Activated T-helper 1 cell treated with anti-CD3 and anti-CD28 coated beads, Interleukin-12 subunit alpha, Interleukin-12 subunit beta, Interleukin-2, Interleukin-4 antibody, amounts not matched to agents 30 ng/mL and 10 ng/mL and 1 ng/mL, durations not matched to agents 14 hours and 24 hours and 36 hours (primary cell): ENCODE data around the gene DCDC2C. TPM values are rescaled to one million over a fixed set of nuclear protein-coding genes. Genes with fewer than 3 reads are reported as not detected.

Experiments used
- DNase-seq: peaks from one replicate; pipeline ENCODE4 v3.0.0; 2021; ENCODE audit warnings: low spot score
- H3K27ac Mint-ChIP-seq: one replicate; pipeline ENCODE4 v1.8.0; 2021; ENCODE audit warnings: mild to moderate bottlenecking, mixed read lengths
- H3K27me3 Mint-ChIP-seq: one replicate; pipeline ENCODE4 v1.8.0; 2022; ENCODE audit warnings: mild to moderate bottlenecking, moderate library complexity, mixed read lengths; ENCODE audit not compliant: insufficient read depth
- H3K36me3 Mint-ChIP-seq: one replicate; pipeline ENCODE4 v1.8.0; 2021; ENCODE audit warnings: low read depth, mixed read lengths
- H3K4me1 Mint-ChIP-seq: one replicate; pipeline ENCODE4 v1.8.0; 2021; ENCODE audit warnings: low read depth, mixed read lengths
- H3K4me3 Mint-ChIP-seq: one replicate; pipeline ENCODE4 v1.8.0; 2021; ENCODE audit warnings: mild to moderate bottlenecking, moderate library complexity, mixed read lengths
- H3K9me3 Mint-ChIP-seq: one replicate; pipeline ENCODE4 v1.8.0; 2021; ENCODE audit warnings: mixed read lengths
- intact Hi-C: fragments of 100-400 bp; cut with micrococcal nuclease; formaldehyde crosslinking; loops from one replicate; pipeline ENCODE4 v1.15.1; 2024
- total RNA-seq: library from RNA; stranded (reverse); gene quantifications from 2 replicates; pipeline ENCODE4 v1.2.3, GENCODE V29; 2022

Gene DCDC2C
- total RNA-seq, 1 donor from 2014 or later, result not detected

GRCh38 chr2:3664925-3665324, 38.5 kb upstream of the DCDC2C start:
- H3K9me3 Mint-ChIP-seq, result no peaks in the 10 kb centered on the region
- peaks cover 9% of the 10 kb centered on the region for H3K4me1 Mint-ChIP-seq
- intact Hi-C loops, result no loop called here
- no peak overlapping the region for H3K4me3 Mint-ChIP-seq
- no peak overlapping the region for H3K27ac Mint-ChIP-seq
- no peaks in the 10 kb centered on the region for H3K27me3 Mint-ChIP-seq
- no peak for DNase-seq
- no peaks in the 10 kb centered on the region for H3K36me3 Mint-ChIP-seq

- H3K4me3 Mint-ChIP-seq, result no peak overlapping the region
- no peaks in the 10 kb centered on the region for H3K27me3 Mint-ChIP-seq
- intact Hi-C loops, result no loop called here
- no peak for DNase-seq
- no peaks in the 10 kb centered on the region for H3K4me1 Mint-ChIP-seq
- H3K27ac Mint-ChIP-seq, result no peak overlapping the region
- no peaks in the 10 kb centered on the region for H3K9me3 Mint-ChIP-seq
- no peaks in the 10 kb centered on the region for H3K36me3 Mint-ChIP-seq
Measured at GRCh38 chr2:3665886-3666612, 37.3 kb upstream of the DCDC2C start.

- intact Hi-C loops, result no loop called here
- Mint-ChIP-seq H3K36me3 (no peaks in the 10 kb centered on the region), H3K4me1 (no peaks in the 10 kb centered on the region), H3K27ac (no peak overlapping the region), H3K27me3 (no peaks in the 10 kb centered on the region), H3K4me3 (no peak overlapping the region), H3K9me3 (no peaks in the 10 kb centered on the region)
- no peak for DNase-seq
Measured at GRCh38 chr2:3666613-3666975, 36.8 kb upstream of the DCDC2C start.

GRCh38 chr2:3667151-3667631, 36.2 kb upstream of the DCDC2C start:
- Mint-ChIP-seq H3K27ac (no peak overlapping the region), H3K36me3 (no peaks in the 10 kb centered on the region), H3K4me3 (no peak overlapping the region), H3K9me3 (no peaks in the 10 kb centered on the region), H3K27me3 (no peaks in the 10 kb centered on the region), H3K4me1 (no peaks in the 10 kb centered on the region)
- no peak for DNase-seq
- intact Hi-C loops, result no loop called here

GRCh38 chr2:3669656-3670055, 33.7 kb upstream of the DCDC2C start:
- Mint-ChIP-seq H3K36me3 (no peaks in the 10 kb centered on the region), H3K27ac (no peak overlapping the region), H3K27me3 (peaks cover 2% of the 10 kb centered on the region), H3K4me3 (no peak overlapping the region), H3K9me3 (no peaks in the 10 kb centered on the region), H3K4me1 (no peaks in the 10 kb centered on the region)
- no peak for DNase-seq
- intact Hi-C loops, result no loop called here

- intact Hi-C loops, result no loop called here
- no peak for DNase-seq
- no peak overlapping the region for H3K27ac Mint-ChIP-seq
- H3K27me3 Mint-ChIP-seq, result peaks cover 2% of the 10 kb centered on the region
- no peaks in the 10 kb centered on the region for H3K4me1 Mint-ChIP-seq
- H3K9me3 Mint-ChIP-seq, result no peaks in the 10 kb centered on the region
- H3K36me3 Mint-ChIP-seq, result no peaks in the 10 kb centered on the region
- H3K4me3 Mint-ChIP-seq, result no peak overlapping the region
Measured at GRCh38 chr2:3670376-3670775, 33.0 kb upstream of the DCDC2C start.

GRCh38 chr2:3670941-3671340, 32.4 kb upstream of the DCDC2C start:
- H3K27me3 Mint-ChIP-seq, result peaks cover 2% of the 10 kb centered on the region
- H3K36me3 Mint-ChIP-seq, result no peaks in the 10 kb centered on the region
- H3K27ac Mint-ChIP-seq, result no peak overlapping the region
- no peaks in the 10 kb centered on the region for H3K9me3 Mint-ChIP-seq
- no peak for DNase-seq
- intact Hi-C loops, result no loop called here
- no peaks in the 10 kb centered on the region for H3K4me1 Mint-ChIP-seq
- H3K4me3 Mint-ChIP-seq, result no peak overlapping the region

- Mint-ChIP-seq H3K4me1 (no peaks in the 10 kb centered on the region), H3K4me3 (no peak overlapping the region), H3K36me3 (no peaks in the 10 kb centered on the region), H3K9me3 (no peaks in the 10 kb centered on the region), H3K27ac (no peak overlapping the region), H3K27me3 (peaks cover 2% of the 10 kb centered on the region)
- no peak for DNase-seq
- intact Hi-C loops, result no loop called here
Measured at GRCh38 chr2:3672861-3673678, 30.3 kb upstream of the DCDC2C start.

- Mint-ChIP-seq H3K36me3 (no peaks in the 10 kb centered on the region), H3K9me3 (no peaks in the 10 kb centered on the region), H3K27ac (no peak overlapping the region), H3K4me3 (no peak overlapping the region), H3K27me3 (peaks cover 2% of the 10 kb centered on the region), H3K4me1 (no peaks in the 10 kb centered on the region)
- no peak for DNase-seq
- intact Hi-C loops, result no loop called here
Measured at GRCh38 chr2:3674066-3674845, 29.1 kb upstream of the DCDC2C start.

- H3K27me3 Mint-ChIP-seq, result peaks cover 2% of the 10 kb centered on the region
- no peak overlapping the region for H3K4me3 Mint-ChIP-seq
Measured at GRCh38 chr2:3675687-3676086, 27.7 kb upstream of the DCDC2C start.

GRCh38 chr2:3677436-3677835, 25.9 kb upstream of the DCDC2C start:
- intact Hi-C loops, result no loop called here
- Mint-ChIP-seq H3K4me3 (no peak overlapping the region), H3K36me3 (no peaks in the 10 kb centered on the region), H3K27ac (no peak overlapping the region), H3K4me1 (no peaks in the 10 kb centered on the region), H3K9me3 (no peaks in the 10 kb centered on the region), H3K27me3 (peaks cover 2% of the 10 kb centered on the region)
- no peak for DNase-seq

More at GRCh38 chr2:3675687-3676086, 27.7 kb upstream of the DCDC2C start:
- DNase-seq, result no peak
- Mint-ChIP-seq H3K36me3 (no peaks in the 10 kb centered on the region), H3K9me3 (no peaks in the 10 kb centered on the region), H3K27ac (no peak overlapping the region), H3K4me1 (no peaks in the 10 kb centered on the region)
- intact Hi-C loops, result no loop called here

GRCh38 chr2:3678212-3678611, 25.2 kb upstream of the DCDC2C start:
- no peak overlapping the region for H3K4me3 Mint-ChIP-seq
- H3K36me3 Mint-ChIP-seq, result no peaks in the 10 kb centered on the region
- H3K27me3 Mint-ChIP-seq, result no peaks in the 10 kb centered on the region
- no peaks in the 10 kb centered on the region for H3K9me3 Mint-ChIP-seq
- no peak overlapping the region for H3K27ac Mint-ChIP-seq
- DNase-seq, result no peak
- no peaks in the 10 kb centered on the region for H3K4me1 Mint-ChIP-seq
- intact Hi-C loops, result no loop called here

- Mint-ChIP-seq H3K27ac (no peak overlapping the region), H3K36me3 (no peaks in the 10 kb centered on the region), H3K27me3 (no peaks in the 10 kb centered on the region), H3K9me3 (no peaks in the 10 kb centered on the region), H3K4me1 (no peaks in the 10 kb centered on the region), H3K4me3 (no peak overlapping the region)
- intact Hi-C loops, result no loop called here
- DNase-seq, result no peak
Measured at GRCh38 chr2:3679180-3679579, 24.2 kb upstream of the DCDC2C start.
